Fibroblast of villous mesenchyme (primary cell): ENCODE data around the gene THEM4. TPM values are rescaled to one million over a fixed set of nuclear protein-coding genes. Genes with fewer than 3 reads are reported as not detected.
A peak's percentile ranks its signal among the peaks of the same experiment; 100 is the strongest.
"Not testable (repeated sequence)": the region's sequence is repeated elsewhere in the genome, so short reads cannot be mapped to it uniquely, and the experiment has no call there.

Source experiments
- DNase-seq: peaks from one replicate; pipeline ENCODE4 v3.0.0-alpha.2; 2010; ENCODE audit warnings: low read depth
- H3K4me3 ChIP-seq: 2 replicates; pipeline ENCODE4 v1.5.1; 2011; ENCODE audit warnings: low read depth, mild to moderate bottlenecking, low read length
- CTCF ChIP-seq: IDR thresholded peaks from 2 replicates; pipeline ENCODE4 v1.5.1; 2012; ENCODE audit warnings: low read depth, mild to moderate bottlenecking, low read length; ENCODE audit not compliant: insufficient read depth
- total RNA-seq: library from RNA; depleted of rRNA; stranded (reverse); fragments of >200 nt; gene quantifications from 2 replicates; pipeline ENCODE4 v1.2.3, GENCODE V29; 2012

Gene THEM4
- total RNA-seq, 1 donor, result 9.1 TPM

GRCh38 chr1:151916726-151917370 lies 7.5 kb upstream of the THEM4 start:
- no peak for TF ChIP-seq CTCF
- DNase-seq, result no peak
- no peak overlapping the region for H3K4me3 ChIP-seq

GRCh38 chr1:151915061-151915686 lies 5.9 kb upstream of the THEM4 start:
- H3K4me3 ChIP-seq, result no peak overlapping the region
- TF ChIP-seq CTCF, result no peak
- DNase-seq, result no peak

GRCh38 chr1:151914076-151914475 lies 4.8 kb upstream of the THEM4 start:
- H3K4me3 ChIP-seq, result no peak overlapping the region
- TF ChIP-seq CTCF, result no peak
- DNase-seq, result no peak

GRCh38 chr1:151912973-151913372 lies 3.7 kb upstream of the THEM4 start:
- H3K4me3 ChIP-seq, result no peak overlapping the region
- no peak for TF ChIP-seq CTCF
- DNase-seq, result no peak

GRCh38 chr1:151908228-151908691 lies 1.1 kb downstream of the THEM4 start:
- H3K4me3 ChIP-seq, result no peak overlapping the region
- DNase-seq, result peak; percentile 3
- no peak for TF ChIP-seq CTCF

GRCh38 chr1:151907363-151908139 lies 1.8 kb downstream of the THEM4 start:
- no peak overlapping the region for H3K4me3 ChIP-seq
- peak; percentile 28 for DNase-seq
- TF ChIP-seq CTCF, result no peak

GRCh38 chr1:151906324-151906645 lies 3.0 kb downstream of the THEM4 start:
- not testable (repeated sequence) for DNase-seq

GRCh38 chr1:151905443-151906323 lies 3.6 kb downstream of the THEM4 start:
- not testable (repeated sequence) for H3K4me3 ChIP-seq
- DNase-seq, result peak; percentile 62

More at GRCh38 chr1:151906324-151906645, 3.0 kb downstream of the THEM4 start:
- H3K4me3 ChIP-seq, result not testable (repeated sequence)
